GM12878 (cell line): Measurements from ENCODE around the gene TTC31. TPM values are rescaled to one million over a fixed set of nuclear protein-coding genes. Genes with fewer than 3 reads are reported as not detected.

Source experiments
- ATF7 ChIP-seq: fragments of 450-650 bp; IDR thresholded peaks from 2 replicates; pipeline ENCODE4 v1.6.1; 2016; ENCODE audit warnings: low read depth, mild to moderate bottlenecking
- CEBPB ChIP-seq, 2 experiments: fragments of 150-350 bp in 1 of 2; IDR thresholded peaks; 2 replicates each; pipeline ENCODE4 v1.6.1; 2012 to 2014; ENCODE audit warnings: low read depth in 2 of 2, low read length in 2 of 2, borderline replicate concordance in 1 of 2, inconsistent platforms in 1 of 2
- CHD2 ChIP-seq: IDR thresholded peaks from 2 replicates; pipeline ENCODE4 v1.6.1; 2011; ENCODE audit warnings: low read depth, low read length, improper control_type of control experiment, borderline replicate concordance
- CHD4 ChIP-seq: fragments of 200-600 bp; sonication (generic); IDR thresholded peaks from 2 replicates; pipeline ENCODE4 v1.6.1; 2016; ENCODE audit warnings: mild to moderate bottlenecking
- GATAD2B ChIP-seq: fragments of 450-650 bp; conservative IDR thresholded peaks from 2 replicates; pipeline ENCODE4 v1.6.1; 2017; ENCODE audit warnings: low read depth, mild to moderate bottlenecking, moderate library complexity
- MEF2B ChIP-seq: fragments of 450-650 bp; IDR thresholded peaks from 2 replicates; pipeline ENCODE4 v1.6.1; 2018; ENCODE audit warnings: mild to moderate bottlenecking, moderate library complexity; ENCODE audit not compliant: partially characterized antibody, poor library complexity, severe bottlenecking
- NBN ChIP-seq: fragments of 450-650 bp; IDR thresholded peaks from 2 replicates; pipeline ENCODE4 v1.6.1; 2016
- NFIC ChIP-seq: IDR thresholded peaks from 2 replicates; pipeline ENCODE4 v1.6.1; 2012; ENCODE audit warnings: low read depth, mild to moderate bottlenecking, inconsistent platforms, low read length, moderate library complexity
- PML ChIP-seq: IDR thresholded peaks from 2 replicates; pipeline ENCODE4 v1.6.1; 2012; ENCODE audit warnings: low read length, inconsistent platforms
- SIN3A ChIP-seq: IDR thresholded peaks from 2 replicates; pipeline ENCODE4 v1.6.1; 2012; ENCODE audit warnings: low read depth, low read length, improper control_type of control experiment
- SP1 ChIP-seq: IDR thresholded peaks from one replicate; pipeline ENCODE4 v1.6.1; 2011; ENCODE audit warnings: low read depth, low read length
- TCF7 ChIP-seq: IDR thresholded peaks from 2 replicates; pipeline ENCODE4 v1.6.1; 2014; ENCODE audit warnings: antibody characterized with exemption, borderline replicate concordance
- polyA plus RNA-seq, 11 experiments: library from polyadenylated mRNA; depleted of rRNA in 4 of 11; unstranded in 6 of 11; stranded (reverse) in 5 of 11; fragments of >200 nt; fragmentation: Nextera tagmentation in 4 of 11; fragmentation: Illumina TruSeq in 1 of 11; extraction: Ambion mirVana in 4 of 11; extraction: Trizol in 1 of 11; gene quantifications; 1 replicate in 1 of 11; 2 replicates in 10 of 11; pipeline versions ENCODE4 v1.2.1 to v1.2.3, GENCODE V29; 2011 to 2016; ENCODE audit warnings: inconsistent platforms in 2 of 11, missing spikeins in 2 of 11, low read depth in 1 of 11
- total RNA-seq, 4 experiments: library from RNA; depleted of rRNA in 3 of 4; stranded (reverse); fragments of >200 nt in 3 of 4; fragmentation: Illumina TruSeq in 1 of 4; extraction: Trizol in 1 of 4; gene quantifications; 2 replicates each; pipeline versions ENCODE4 v1.2.1 to v1.2.3, GENCODE V29; 2013 to 2021
- TF ChIP-seq, protein P1 (sequence below): fragments of 450-650 bp; IDR thresholded peaks from 2 replicates; pipeline ENCODE4 v1.6.1; 2016; ENCODE audit warnings: mild to moderate bottlenecking
- TF ChIP-seq, protein P2 (sequence below): IDR thresholded peaks from 2 replicates; pipeline ENCODE4 v1.6.1; 2012; ENCODE audit warnings: improper control_type of control experiment, low read depth, low read length; ENCODE audit not compliant: insufficient replicate concordance

Gene TTC31
- total and polyA plus RNA-seq, 10 of the 15 experiments (the other 5 are each of a cell fraction or from before 2014, with no cell fraction given) = 6.5 to 34.9 (median 25.9) TPM

DNA sequence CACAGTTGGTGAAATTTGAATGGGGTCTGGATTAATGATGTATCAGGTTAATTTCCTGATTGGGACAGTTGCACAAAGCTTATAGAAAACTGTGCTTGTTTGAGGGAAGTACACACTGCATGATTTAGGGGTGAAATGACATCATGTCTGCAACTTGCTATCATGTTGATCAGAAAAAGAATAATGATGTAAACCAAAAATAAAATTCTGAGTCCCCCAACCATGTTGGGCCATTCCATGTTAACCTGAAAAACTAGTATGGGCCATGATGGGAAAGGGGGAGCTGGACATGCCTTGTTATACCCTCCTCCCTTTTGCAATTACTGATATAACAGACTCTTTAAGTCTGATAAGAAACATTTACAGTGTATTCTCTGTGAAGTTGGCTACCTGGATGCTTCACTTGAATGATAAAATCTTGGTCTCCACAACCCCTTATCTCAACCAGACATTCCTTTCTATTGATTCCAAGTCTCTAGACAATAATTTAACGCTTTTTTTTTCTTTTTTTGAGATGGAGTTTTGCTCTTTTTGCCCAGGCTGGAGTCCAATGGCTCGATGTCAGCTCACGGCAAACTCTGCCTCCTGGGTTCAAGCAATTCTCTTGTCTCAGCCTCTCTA, 32.2 kb upstream of the TTC31 start (continued):
- TF ChIP-seq, protein P1, sequence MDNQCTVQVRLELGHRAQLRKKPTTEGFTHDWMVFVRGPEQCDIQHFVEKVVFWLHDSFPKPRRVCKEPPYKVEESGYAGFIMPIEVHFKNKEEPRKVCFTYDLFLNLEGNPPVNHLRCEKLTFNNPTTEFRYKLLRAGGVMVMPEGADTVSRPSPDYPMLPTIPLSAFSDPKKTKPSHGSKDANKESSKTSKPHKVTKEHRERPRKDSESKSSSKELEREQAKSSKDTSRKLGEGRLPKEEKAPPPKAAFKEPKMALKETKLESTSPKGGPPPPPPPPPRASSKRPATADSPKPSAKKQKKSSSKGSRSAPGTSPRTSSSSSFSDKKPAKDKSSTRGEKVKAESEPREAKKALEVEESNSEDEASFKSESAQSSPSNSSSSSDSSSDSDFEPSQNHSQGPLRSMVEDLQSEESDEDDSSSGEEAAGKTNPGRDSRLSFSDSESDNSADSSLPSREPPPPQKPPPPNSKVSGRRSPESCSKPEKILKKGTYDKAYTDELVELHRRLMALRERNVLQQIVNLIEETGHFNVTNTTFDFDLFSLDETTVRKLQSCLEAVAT = no peak
- TF ChIP-seq ATF7 (no peak), CHD2 (no peak), SIN3A (no peak), CHD4 (no peak), NBN (no peak), PML (no peak), MEF2B (no peak), GATAD2B (no peak), SP1 (no peak), CEBPB (IDR thresholded peaks at IDR 0.05; ENCODE audit: borderline replicate concordance in 1 of 2, low read depth in 2 of 2, low read length in 2 of 2) (no peak), NFIC (no peak), TCF7 (no peak)
- TF ChIP-seq, protein P2, sequence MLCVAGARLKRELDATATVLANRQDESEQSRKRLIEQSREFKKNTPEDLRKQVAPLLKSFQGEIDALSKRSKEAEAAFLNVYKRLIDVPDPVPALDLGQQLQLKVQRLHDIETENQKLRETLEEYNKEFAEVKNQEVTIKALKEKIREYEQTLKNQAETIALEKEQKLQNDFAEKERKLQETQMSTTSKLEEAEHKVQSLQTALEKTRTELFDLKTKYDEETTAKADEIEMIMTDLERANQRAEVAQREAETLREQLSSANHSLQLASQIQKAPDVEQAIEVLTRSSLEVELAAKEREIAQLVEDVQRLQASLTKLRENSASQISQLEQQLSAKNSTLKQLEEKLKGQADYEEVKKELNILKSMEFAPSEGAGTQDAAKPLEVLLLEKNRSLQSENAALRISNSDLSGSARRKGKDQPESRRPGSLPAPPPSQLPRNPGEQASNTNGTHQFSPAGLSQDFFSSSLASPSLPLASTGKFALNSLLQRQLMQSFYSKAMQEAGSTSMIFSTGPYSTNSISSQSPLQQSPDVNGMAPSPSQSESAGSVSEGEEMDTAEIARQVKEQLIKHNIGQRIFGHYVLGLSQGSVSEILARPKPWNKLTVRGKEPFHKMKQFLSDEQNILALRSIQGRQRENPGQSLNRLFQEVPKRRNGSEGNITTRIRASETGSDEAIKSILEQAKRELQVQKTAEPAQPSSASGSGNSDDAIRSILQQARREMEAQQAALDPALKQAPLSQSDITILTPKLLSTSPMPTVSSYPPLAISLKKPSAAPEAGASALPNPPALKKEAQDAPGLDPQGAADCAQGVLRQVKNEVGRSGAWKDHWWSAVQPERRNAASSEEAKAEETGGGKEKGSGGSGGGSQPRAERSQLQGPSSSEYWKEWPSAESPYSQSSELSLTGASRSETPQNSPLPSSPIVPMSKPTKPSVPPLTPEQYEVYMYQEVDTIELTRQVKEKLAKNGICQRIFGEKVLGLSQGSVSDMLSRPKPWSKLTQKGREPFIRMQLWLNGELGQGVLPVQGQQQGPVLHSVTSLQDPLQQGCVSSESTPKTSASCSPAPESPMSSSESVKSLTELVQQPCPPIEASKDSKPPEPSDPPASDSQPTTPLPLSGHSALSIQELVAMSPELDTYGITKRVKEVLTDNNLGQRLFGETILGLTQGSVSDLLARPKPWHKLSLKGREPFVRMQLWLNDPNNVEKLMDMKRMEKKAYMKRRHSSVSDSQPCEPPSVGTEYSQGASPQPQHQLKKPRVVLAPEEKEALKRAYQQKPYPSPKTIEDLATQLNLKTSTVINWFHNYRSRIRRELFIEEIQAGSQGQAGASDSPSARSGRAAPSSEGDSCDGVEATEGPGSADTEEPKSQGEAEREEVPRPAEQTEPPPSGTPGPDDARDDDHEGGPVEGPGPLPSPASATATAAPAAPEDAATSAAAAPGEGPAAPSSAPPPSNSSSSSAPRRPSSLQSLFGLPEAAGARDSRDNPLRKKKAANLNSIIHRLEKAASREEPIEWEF = no peak
